Rectal smooth muscle tissue (tissue), 1 donor: ENCODE measurements around the gene STAMBPL1.

Experiments used
- H3K27ac ChIP-seq: one replicate; pipeline ENCODE4 v1.7.0; 2013; ENCODE audit warnings: low read depth, low read length, inconsistent platforms
- H3K27me3 ChIP-seq: one replicate; pipeline ENCODE4 v1.7.0; 2013; ENCODE audit warnings: low read length; ENCODE audit not compliant: control insufficient read depth, insufficient read depth
- H3K36me3 ChIP-seq: one replicate; pipeline ENCODE4 v1.7.0; 2013; ENCODE audit warnings: low read length; ENCODE audit not compliant: control insufficient read depth, insufficient read depth
- H3K4me1 ChIP-seq: one replicate; pipeline ENCODE4 v1.7.0; 2013; ENCODE audit warnings: low read length; ENCODE audit not compliant: control insufficient read depth, insufficient read depth
- H3K4me3 ChIP-seq: one replicate; pipeline ENCODE4 v1.7.0; 2013; ENCODE audit warnings: low read length
- H3K9ac ChIP-seq: one replicate; pipeline ENCODE4 v1.7.0; 2013; ENCODE audit warnings: low read length

The STAMBPL1 gene

GRCh38 chr10:88952647-88953111, 72.6 kb downstream of the STAMBPL1 start, which contains the start of gene ACTA2:
Gene ACTA2 (minus strand): TSS chr10:88952773. CDS start chr10:88948930, 3,843 bp downstream.
- Histone ChIP-seq H3K27me3 (no peaks in the 10 kb centered on the region), H3K4me1 (peaks cover 25% of the 10 kb centered on the region), H3K36me3 (no peaks in the 10 kb centered on the region), H3K27ac (peak within 1 kb of the TSS; percentile 99), H3K9ac (peak within 1 kb of the TSS; percentile 45), H3K4me3 (peak within 1 kb of the TSS; percentile 74)

- peak overlapping the region; percentile 99 for H3K27ac ChIP-seq
- peaks cover 25% of the 10 kb centered on the region for H3K4me1 ChIP-seq
- no peaks in the 10 kb centered on the region for H3K27me3 ChIP-seq
- no peak overlapping the region for H3K9ac ChIP-seq
- peak overlapping the region; percentile 74 for H3K4me3 ChIP-seq
- no peaks in the 10 kb centered on the region for H3K36me3 ChIP-seq
Observed at GRCh38 chr10:88953662-88954061, 73.6 kb downstream of the STAMBPL1 start.

- no peaks in the 10 kb centered on the region for H3K36me3 ChIP-seq
- H3K27ac ChIP-seq: peak overlapping the region; percentile 99
- H3K9ac ChIP-seq: no peak overlapping the region
- peaks cover 25% of the 10 kb centered on the region for H3K4me1 ChIP-seq
- H3K4me3 ChIP-seq: no peak overlapping the region
- H3K27me3 ChIP-seq: no peaks in the 10 kb centered on the region
Observed at GRCh38 chr10:88954458-88955083, 74.5 kb downstream of the STAMBPL1 start.

DNA sequence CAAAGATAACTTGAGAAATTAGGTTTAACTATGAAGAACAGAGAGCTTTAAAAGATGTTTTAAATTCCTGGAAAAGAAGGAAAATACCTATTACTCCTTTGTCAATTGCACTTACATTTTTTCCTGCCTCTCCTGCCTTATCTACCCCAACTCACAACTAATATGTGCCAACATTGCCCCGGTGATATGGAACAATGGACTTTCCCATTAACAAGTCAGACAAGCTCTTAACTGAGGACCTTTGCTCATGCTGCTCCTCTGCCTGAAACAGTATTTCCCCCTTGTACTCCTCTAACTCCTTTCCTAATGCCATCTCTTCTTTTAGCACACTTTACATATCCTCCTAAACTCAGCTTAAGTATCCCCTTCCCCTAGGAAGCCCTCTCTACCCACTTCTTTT, 77.3 kb downstream of the STAMBPL1 start:
- Histone ChIP-seq H3K9ac (no peak overlapping the region), H3K27ac (no peak overlapping the region), H3K36me3 (no peaks in the 10 kb centered on the region), H3K27me3 (no peaks in the 10 kb centered on the region), H3K4me1 (peaks cover 14% of the 10 kb centered on the region), H3K4me3 (no peak overlapping the region)

- Histone ChIP-seq H3K4me3 (no peak overlapping the region), H3K9ac (no peak overlapping the region), H3K27me3 (no peaks in the 10 kb centered on the region), H3K27ac (no peak overlapping the region), H3K36me3 (no peaks in the 10 kb centered on the region), H3K4me1 (peaks cover 4% of the 10 kb centered on the region)
Observed at GRCh38 chr10:88958721-88959120, 78.7 kb downstream of the STAMBPL1 start.

GRCh38 chr10:88960802-88961201, 80.8 kb downstream of the STAMBPL1 start:
- H3K27me3 ChIP-seq: no peaks in the 10 kb centered on the region
- no peak overlapping the region for H3K27ac ChIP-seq
- H3K4me1 ChIP-seq: peaks cover 4% of the 10 kb centered on the region

GRCh38 chr10:88961266-88961665, 81.2 kb downstream of the STAMBPL1 start:
- no peak overlapping the region for H3K4me3 ChIP-seq
- no peaks in the 10 kb centered on the region for H3K36me3 ChIP-seq
- no peaks in the 10 kb centered on the region for H3K27me3 ChIP-seq
- no peak overlapping the region for H3K27ac ChIP-seq
- peaks cover 4% of the 10 kb centered on the region for H3K4me1 ChIP-seq
- H3K9ac ChIP-seq: no peak overlapping the region

More at GRCh38 chr10:88960802-88961201, 80.8 kb downstream of the STAMBPL1 start:
- Histone ChIP-seq H3K36me3 (no peaks in the 10 kb centered on the region), H3K4me3 (no peak overlapping the region), H3K9ac (no peak overlapping the region)

GRCh38 chr10:88962336-88962735, 82.3 kb downstream of the STAMBPL1 start:
- Histone ChIP-seq H3K4me1 (peaks cover 13% of the 10 kb centered on the region), H3K9ac (no peak overlapping the region), H3K36me3 (no peaks in the 10 kb centered on the region), H3K4me3 (no peak overlapping the region), H3K27ac (no peak overlapping the region), H3K27me3 (no peaks in the 10 kb centered on the region)

- Histone ChIP-seq H3K27ac (no peak overlapping the region), H3K27me3 (no peaks in the 10 kb centered on the region), H3K4me1 (peaks cover 17% of the 10 kb centered on the region), H3K4me3 (no peak overlapping the region), H3K9ac (no peak overlapping the region), H3K36me3 (no peaks in the 10 kb centered on the region)
Observed at GRCh38 chr10:88963318-88963717, 83.3 kb downstream of the STAMBPL1 start.

DNA sequence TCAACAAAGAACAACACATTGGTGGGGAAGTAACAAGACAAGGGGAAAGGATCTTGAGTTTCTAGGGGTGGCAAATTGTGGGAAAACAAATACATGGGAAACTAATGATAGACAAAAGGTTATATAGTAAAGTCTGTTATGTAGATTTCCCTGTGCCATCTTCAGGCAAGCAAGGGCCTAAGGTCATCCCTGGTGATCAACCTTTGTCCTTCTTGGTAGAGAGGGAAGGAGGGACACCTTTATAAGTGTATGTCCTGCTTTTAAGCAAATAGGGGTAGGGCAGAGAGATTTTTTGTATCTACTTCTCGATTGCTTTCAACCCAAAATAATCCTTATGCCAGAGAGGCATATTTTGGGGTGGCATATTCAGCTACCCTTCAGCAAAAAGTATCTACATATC, 84.3 kb downstream of the STAMBPL1 start:
- no peaks in the 10 kb centered on the region for H3K27me3 ChIP-seq
- H3K4me1 ChIP-seq: peaks cover 21% of the 10 kb centered on the region
- H3K9ac ChIP-seq: no peak overlapping the region
- no peak overlapping the region for H3K4me3 ChIP-seq
- H3K36me3 ChIP-seq: no peaks in the 10 kb centered on the region
- H3K27ac ChIP-seq: no peak overlapping the region

DNA sequence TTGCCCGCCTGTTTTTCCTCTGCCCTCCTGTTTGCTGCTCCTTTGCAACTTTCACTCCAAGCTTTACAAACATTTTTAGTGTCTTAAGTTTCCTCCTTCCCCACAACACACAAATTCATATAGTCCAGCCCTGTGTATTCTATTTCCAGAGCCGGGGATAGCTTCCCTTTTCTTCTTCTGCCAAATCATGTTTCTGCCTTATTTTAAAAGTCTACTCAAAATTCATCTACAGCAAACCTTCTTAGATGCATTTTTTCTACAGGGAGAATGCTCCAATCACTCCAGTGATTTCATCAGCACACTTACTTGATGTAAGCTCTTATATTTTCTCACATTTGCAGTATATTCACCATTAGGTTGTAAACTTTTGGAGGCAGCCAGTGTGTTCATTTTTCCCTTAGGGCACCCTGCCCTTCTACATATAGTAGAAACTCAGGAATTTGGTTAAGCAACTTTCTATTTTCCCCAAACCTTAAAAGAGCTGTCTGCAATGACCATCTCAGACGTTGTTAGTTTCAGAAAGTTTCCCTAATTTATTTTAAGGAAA, 84.9 kb downstream of the STAMBPL1 start:
- no peak overlapping the region for H3K4me3 ChIP-seq

DNA sequence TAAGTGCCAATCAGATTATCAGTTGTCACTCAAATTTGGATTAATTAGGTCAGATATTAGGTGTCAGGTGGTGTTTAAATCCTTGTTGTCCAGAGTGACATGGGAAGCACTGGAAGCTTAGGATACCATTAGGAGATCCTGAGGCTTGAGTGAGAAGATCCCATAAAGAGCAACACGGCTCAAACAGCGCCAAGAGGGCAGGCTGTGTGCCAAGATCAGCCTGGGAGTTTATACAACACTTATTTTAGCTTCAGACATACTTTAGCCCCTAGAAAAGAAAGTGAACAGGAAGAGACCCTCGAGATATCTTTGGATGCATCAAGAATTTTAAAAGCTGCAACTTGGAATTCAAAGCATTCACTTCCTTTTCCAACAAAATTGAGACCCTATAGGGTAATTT, 86.8 kb downstream of the STAMBPL1 start:
- peaks cover 34% of the 10 kb centered on the region for H3K4me1 ChIP-seq
- H3K4me3 ChIP-seq: no peak overlapping the region
- H3K36me3 ChIP-seq: no peaks in the 10 kb centered on the region
- no peaks in the 10 kb centered on the region for H3K27me3 ChIP-seq
- peak overlapping the region; percentile 41 for H3K27ac ChIP-seq
- H3K9ac ChIP-seq: no peak overlapping the region

More for the DNA sequence above, 84.9 kb downstream of the STAMBPL1 start:
- peaks cover 23% of the 10 kb centered on the region for H3K4me1 ChIP-seq
- no peaks in the 10 kb centered on the region for H3K27me3 ChIP-seq
- no peak overlapping the region for H3K27ac ChIP-seq
- no peak overlapping the region for H3K9ac ChIP-seq
- no peaks in the 10 kb centered on the region for H3K36me3 ChIP-seq

DNA sequence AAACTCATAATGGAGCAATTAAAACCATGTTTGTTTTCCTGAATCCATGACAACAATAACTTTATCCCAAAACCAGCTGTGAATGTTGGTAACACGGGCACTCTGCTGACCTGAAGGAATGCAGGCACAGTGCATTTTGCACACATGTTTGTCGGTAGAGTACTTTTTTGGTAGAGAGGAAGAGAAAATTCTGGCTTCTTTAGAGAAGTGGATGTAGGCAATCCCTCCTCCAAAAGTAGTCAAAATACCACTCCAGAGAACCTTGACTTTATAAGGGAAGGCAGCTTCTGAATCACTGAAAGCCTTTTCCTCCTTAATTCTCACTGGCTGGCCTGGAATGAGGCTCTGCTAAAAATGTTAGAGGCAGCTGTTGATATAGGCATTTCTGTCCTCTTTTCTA, 88.3 kb downstream of the STAMBPL1 start:
- Histone ChIP-seq H3K9ac (no peak overlapping the region), H3K4me3 (no peak overlapping the region), H3K27ac (no peak overlapping the region), H3K27me3 (no peaks in the 10 kb centered on the region), H3K4me1 (peaks cover 34% of the 10 kb centered on the region), H3K36me3 (no peaks in the 10 kb centered on the region)
